K562 (cell line): ENCODE results near the gene B4GALT7. TPM values are rescaled to one million over a fixed set of nuclear protein-coding genes. Genes with fewer than 3 reads are reported as not detected.

Source experiments
- CBFA2T2 ChIP-seq: fragments of 450-650 bp; conservative IDR thresholded peaks from 2 replicates; pipeline ENCODE4 v1.6.1; 2017; ENCODE audit warnings: mild to moderate bottlenecking
- CREB1 ChIP-seq, 2 experiments: sonication (generic) in 1 of 2; formaldehyde crosslinking in 1 of 2; IDR thresholded peaks; 2 replicates each; pipeline versions ENCODE4 v1.6.1 to v1.8.0; 2012 to 2022; ENCODE audit warnings: inconsistent platforms in 1 of 2, mild to moderate bottlenecking in 1 of 2, missing genetic modification reagents in 1 of 2, moderate library complexity in 1 of 2
- CXXC5 ChIP-seq: fragments of 250-450 bp; sonication (Bioruptor Pico); IDR thresholded peaks from 2 replicates; pipeline ENCODE4 v1.8.0; 2022; ENCODE audit warnings: inconsistent platforms, mild to moderate bottlenecking, moderate library complexity
- DDX20 ChIP-seq: fragments of 450-650 bp; IDR thresholded peaks from 2 replicates; pipeline ENCODE4 v1.6.1; 2016; ENCODE audit warnings: missing genetic modification characterization, low read depth, mild to moderate bottlenecking, missing compliant biosample characterization, moderate library complexity
- GABPB2 ChIP-seq: fragments of 250-450 bp; sonication (Bioruptor Pico); conservative IDR thresholded peaks from 2 replicates; pipeline ENCODE4 v1.5.1; 2021; ENCODE audit warnings: mild to moderate bottlenecking
- ILF3 ChIP-seq: fragments of 450-650 bp; IDR thresholded peaks from 2 replicates; pipeline ENCODE4 v1.6.1; 2018; ENCODE audit warnings: antibody characterized with exemption, mild to moderate bottlenecking, moderate library complexity, borderline replicate concordance
- MEF2D ChIP-seq: conservative IDR thresholded peaks from 2 replicates; pipeline ENCODE4 v1.6.1; 2016; ENCODE audit warnings: low read depth, missing genetic modification characterization, missing compliant biosample characterization
- MNT ChIP-seq, 2 experiments: fragments of 450-650 bp; conservative IDR thresholded peaks; 2 replicates each; pipeline ENCODE4 v1.6.1; 2017; ENCODE audit warnings: mild to moderate bottlenecking in 2 of 2, moderate library complexity in 2 of 2
- PREB ChIP-seq: sonication (generic); formaldehyde crosslinking; IDR thresholded peaks from 2 replicates; pipeline ENCODE4 v1.8.1; 2023; ENCODE audit warnings: mild to moderate bottlenecking, missing genetic modification reagents
- TARDBP ChIP-seq: fragments of 450-650 bp; IDR thresholded peaks from 2 replicates; pipeline ENCODE4 v1.6.1; 2016
- TCF3 ChIP-seq: sonication (generic); formaldehyde crosslinking; IDR thresholded peaks from 2 replicates; pipeline ENCODE4 v1.4.0; 2020; ENCODE audit warnings: mild to moderate bottlenecking, missing genetic modification reagents
- ZBTB33 ChIP-seq: sonication (generic); formaldehyde crosslinking; IDR thresholded peaks from 2 replicates; pipeline ENCODE4 v1.8.1; 2023; ENCODE audit warnings: mild to moderate bottlenecking, missing genetic modification reagents
- polyA plus RNA-seq, 8 experiments: library from polyadenylated mRNA; depleted of rRNA in 4 of 8; stranded (reverse) in 5 of 8; unstranded in 3 of 8; fragments of >200 nt; fragmentation: Nextera tagmentation in 2 of 8; fragmentation: Illumina TruSeq in 1 of 8; extraction: Ambion mirVana in 2 of 8; extraction: Trizol in 1 of 8; gene quantifications; 2 replicates each; pipeline versions ENCODE4 v1.2.1 to v1.2.3, GENCODE V29; 2011 to 2014; ENCODE audit warnings: inconsistent platforms in 1 of 8, missing spikeins in 1 of 8
- total RNA-seq, 7 experiments: library from RNA; depleted of rRNA in 6 of 7; stranded (reverse); fragments of >200 nt in 6 of 7; fragmentation: Illumina TruSeq in 2 of 7; extraction: Trizol in 2 of 7; gene quantifications; 2 replicates each; pipeline versions ENCODE4 v1.2.1 to v1.2.3, GENCODE V29; 2011 to 2021; ENCODE audit warnings: low replicate concordance in 1 of 7
- TF ChIP-seq, protein P1 (sequence below): sonication (generic); formaldehyde crosslinking; IDR thresholded peaks from 2 replicates; pipeline ENCODE4 v1.8.1; 2022; ENCODE audit warnings: missing genetic modification reagents
- TF ChIP-seq, protein P2 (sequence below): sonication (generic); IDR thresholded peaks from 2 replicates; pipeline ENCODE4 v1.6.1; 2016
- TF ChIP-seq, protein P3 (sequence below): fragments of 450-650 bp; IDR thresholded peaks from 2 replicates; pipeline ENCODE4 v1.6.1; 2016; ENCODE audit warnings: mild to moderate bottlenecking
- TF ChIP-seq, protein P4 (sequence below): fragments of 450-650 bp; conservative IDR thresholded peaks from 2 replicates; pipeline ENCODE4 v1.6.1; 2016; ENCODE audit warnings: missing genetic modification characterization, low read depth, mild to moderate bottlenecking, control low read depth, missing compliant biosample characterization

B4GALT7 gene
- total and polyA plus RNA-seq, 9 of the 15 experiments (the other 6 are each of a cell fraction or from before 2014, with no cell fraction given) = 0.34 to 17.7 (median 9.1) TPM

- TF ChIP-seq, protein P1, sequence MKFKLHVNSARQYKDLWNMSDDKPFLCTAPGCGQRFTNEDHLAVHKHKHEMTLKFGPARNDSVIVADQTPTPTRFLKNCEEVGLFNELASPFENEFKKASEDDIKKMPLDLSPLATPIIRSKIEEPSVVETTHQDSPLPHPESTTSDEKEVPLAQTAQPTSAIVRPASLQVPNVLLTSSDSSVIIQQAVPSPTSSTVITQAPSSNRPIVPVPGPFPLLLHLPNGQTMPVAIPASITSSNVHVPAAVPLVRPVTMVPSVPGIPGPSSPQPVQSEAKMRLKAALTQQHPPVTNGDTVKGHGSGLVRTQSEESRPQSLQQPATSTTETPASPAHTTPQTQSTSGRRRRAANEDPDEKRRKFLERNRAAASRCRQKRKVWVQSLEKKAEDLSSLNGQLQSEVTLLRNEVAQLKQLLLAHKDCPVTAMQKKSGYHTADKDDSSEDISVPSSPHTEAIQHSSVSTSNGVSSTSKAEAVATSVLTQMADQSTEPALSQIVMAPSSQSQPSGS (CRISPR knock-in tag) = no peak
- TF ChIP-seq DDX20 (no peak), MNT (conservative IDR thresholded peaks at IDR 0.05) (peak in 1 of 2 experiments; percentile 55; a peak in 1 of 4 replicates), ILF3 (no peak), PREB (CRISPR knock-in tag) (no peak), TCF3 (peak; percentile 51; the same call in 1 of the 2 replicates), CREB1 (IDR thresholded peaks at IDR 0.05) (no peak), CREB1 (CRISPR knock-in tag; IDR thresholded peaks at IDR 0.05) (no peak), MEF2D (tag) (no peak), CXXC5 (CRISPR knock-in tag) (no peak), ZBTB33 (CRISPR knock-in tag) (no peak), CBFA2T2 (no peak), GABPB2 (CRISPR knock-in tag) (no peak), TARDBP (no peak)
- TF ChIP-seq, protein P2, sequence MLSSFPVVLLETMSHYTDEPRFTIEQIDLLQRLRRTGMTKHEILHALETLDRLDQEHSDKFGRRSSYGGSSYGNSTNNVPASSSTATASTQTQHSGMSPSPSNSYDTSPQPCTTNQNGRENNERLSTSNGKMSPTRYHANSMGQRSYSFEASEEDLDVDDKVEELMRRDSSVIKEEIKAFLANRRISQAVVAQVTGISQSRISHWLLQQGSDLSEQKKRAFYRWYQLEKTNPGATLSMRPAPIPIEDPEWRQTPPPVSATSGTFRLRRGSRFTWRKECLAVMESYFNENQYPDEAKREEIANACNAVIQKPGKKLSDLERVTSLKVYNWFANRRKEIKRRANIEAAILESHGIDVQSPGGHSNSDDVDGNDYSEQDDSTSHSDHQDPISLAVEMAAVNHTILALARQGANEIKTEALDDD = peak; percentile 24; the same call in 1 of the 2 replicates
- TF ChIP-seq, protein P3, sequence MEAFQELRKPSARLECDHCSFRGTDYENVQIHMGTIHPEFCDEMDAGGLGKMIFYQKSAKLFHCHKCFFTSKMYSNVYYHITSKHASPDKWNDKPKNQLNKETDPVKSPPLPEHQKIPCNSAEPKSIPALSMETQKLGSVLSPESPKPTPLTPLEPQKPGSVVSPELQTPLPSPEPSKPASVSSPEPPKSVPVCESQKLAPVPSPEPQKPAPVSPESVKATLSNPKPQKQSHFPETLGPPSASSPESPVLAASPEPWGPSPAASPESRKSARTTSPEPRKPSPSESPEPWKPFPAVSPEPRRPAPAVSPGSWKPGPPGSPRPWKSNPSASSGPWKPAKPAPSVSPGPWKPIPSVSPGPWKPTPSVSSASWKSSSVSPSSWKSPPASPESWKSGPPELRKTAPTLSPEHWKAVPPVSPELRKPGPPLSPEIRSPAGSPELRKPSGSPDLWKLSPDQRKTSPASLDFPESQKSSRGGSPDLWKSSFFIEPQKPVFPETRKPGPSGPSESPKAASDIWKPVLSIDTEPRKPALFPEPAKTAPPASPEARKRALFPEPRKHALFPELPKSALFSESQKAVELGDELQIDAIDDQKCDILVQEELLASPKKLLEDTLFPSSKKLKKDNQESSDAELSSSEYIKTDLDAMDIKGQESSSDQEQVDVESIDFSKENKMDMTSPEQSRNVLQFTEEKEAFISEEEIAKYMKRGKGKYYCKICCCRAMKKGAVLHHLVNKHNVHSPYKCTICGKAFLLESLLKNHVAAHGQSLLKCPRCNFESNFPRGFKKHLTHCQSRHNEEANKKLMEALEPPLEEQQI = no peak
- TF ChIP-seq, protein P4, sequence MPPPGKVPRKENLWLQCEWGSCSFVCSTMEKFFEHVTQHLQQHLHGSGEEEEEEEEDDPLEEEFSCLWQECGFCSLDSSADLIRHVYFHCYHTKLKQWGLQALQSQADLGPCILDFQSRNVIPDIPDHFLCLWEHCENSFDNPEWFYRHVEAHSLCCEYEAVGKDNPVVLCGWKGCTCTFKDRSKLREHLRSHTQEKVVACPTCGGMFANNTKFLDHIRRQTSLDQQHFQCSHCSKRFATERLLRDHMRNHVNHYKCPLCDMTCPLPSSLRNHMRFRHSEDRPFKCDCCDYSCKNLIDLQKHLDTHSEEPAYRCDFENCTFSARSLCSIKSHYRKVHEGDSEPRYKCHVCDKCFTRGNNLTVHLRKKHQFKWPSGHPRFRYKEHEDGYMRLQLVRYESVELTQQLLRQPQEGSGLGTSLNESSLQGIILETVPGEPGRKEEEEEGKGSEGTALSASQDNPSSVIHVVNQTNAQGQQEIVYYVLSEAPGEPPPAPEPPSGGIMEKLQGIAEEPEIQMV (tag) = no peak
Measured at GRCh38 chr5:177588413-177588909, 11.5 kb upstream of the B4GALT7 start (continued).
